GM21423 (cell line): ENCODE measurements around the gene SIMC1.
"Not testable (repeated sequence)": the region's sequence is repeated elsewhere in the genome, so short reads cannot be mapped to it uniquely, and the experiment has no call there.

ENCODE experiments used
- ATAC-seq: cut with Tn5 transposase; IDR thresholded peaks from one replicate; pipeline ENCODE4 v1.9.1; 2021; ENCODE audit warnings: mild to moderate bottlenecking, moderate library complexity; ENCODE audit not compliant: unreplicated experiment

SIMC1 gene

GRCh38 chr5:176237971-176238644 lies at the start of gene SIMC1:
TSS of gene SIMC1 (plus strand) at chr5:176238424. CDS start at chr5:176238509, 85 bp downstream.
- ATAC-seq: peak; percentile 68

GRCh38 chr5:176188506-176189193 lies 49.6 kb upstream of the SIMC1 start:
- no peak for ATAC-seq

- no peak for ATAC-seq
These were observed 48.4 kb upstream of the SIMC1 start for GRCh38 chr5:176189857-176190256.

- no peak for ATAC-seq
These were observed 47.1 kb upstream of the SIMC1 start for GRCh38 chr5:176190886-176191755.

GRCh38 chr5:176192094-176192721 lies 46.0 kb upstream of the SIMC1 start:
- no peak for ATAC-seq

- ATAC-seq: not testable (repeated sequence)
These were observed 45.5 kb upstream of the SIMC1 start for GRCh38 chr5:176192722-176193117.

GRCh38 chr5:176193636-176194035 lies 44.6 kb upstream of the SIMC1 start:
- not testable (repeated sequence) for ATAC-seq

GRCh38 chr5:176194238-176195083 lies 43.8 kb upstream of the SIMC1 start:
- not testable (repeated sequence) for ATAC-seq

GRCh38 chr5:176195084-176195413 lies 43.2 kb upstream of the SIMC1 start:
- not testable (repeated sequence) for ATAC-seq

- not testable (repeated sequence) for ATAC-seq
These were observed 42.6 kb upstream of the SIMC1 start for GRCh38 chr5:176195487-176196207.

- not testable (repeated sequence) for ATAC-seq
These were observed 41.4 kb upstream of the SIMC1 start for GRCh38 chr5:176196781-176197180.

- ATAC-seq: not testable (repeated sequence)
These were observed 40.9 kb upstream of the SIMC1 start for GRCh38 chr5:176197234-176197858.

- not testable (repeated sequence) for ATAC-seq
These were observed 39.9 kb upstream of the SIMC1 start for GRCh38 chr5:176198299-176198698.

GRCh38 chr5:176198991-176199733 lies 39.1 kb upstream of the SIMC1 start:
- ATAC-seq: not testable (repeated sequence)

- ATAC-seq: not testable (repeated sequence)
These were observed 38.3 kb upstream of the SIMC1 start for GRCh38 chr5:176199803-176200399.

GRCh38 chr5:176201811-176202210 lies 36.4 kb upstream of the SIMC1 start:
- ATAC-seq: no peak

- ATAC-seq: no peak
These were observed 35.1 kb upstream of the SIMC1 start for GRCh38 chr5:176203086-176203485.

GRCh38 chr5:176203535-176203934 lies 34.7 kb upstream of the SIMC1 start:
- not testable (repeated sequence) for ATAC-seq
